GM12874 (cell line): ENCODE measurements around the gene COX11.

Experiments
- TF ChIP-seq, protein P1 (sequence below): IDR thresholded peaks from 2 replicates; pipeline ENCODE4 v1.5.1; 2011; ENCODE audit warnings: low read depth, mild to moderate bottlenecking, control low read depth, low read length, moderate library complexity; ENCODE audit not compliant: insufficient read depth

The COX11 gene

DNA sequence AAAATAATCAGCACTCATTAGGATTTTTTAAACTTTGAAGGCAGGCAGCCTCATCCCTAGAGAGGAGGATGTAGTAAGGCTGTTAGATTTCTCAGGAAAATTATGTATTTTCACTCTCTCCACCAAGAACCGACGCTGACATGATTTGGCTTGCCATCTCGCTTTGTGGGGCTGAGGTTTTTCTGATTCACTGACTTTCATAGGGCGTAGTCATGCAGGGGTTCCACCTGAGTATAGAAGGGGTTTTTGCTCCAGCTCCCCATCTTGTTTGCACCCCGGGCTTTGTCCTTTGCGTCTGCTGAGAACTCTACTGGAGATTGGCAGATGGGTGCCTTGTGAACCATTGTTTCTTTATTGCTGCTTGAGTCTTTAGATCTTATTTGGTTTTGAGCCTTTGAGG, 47.6 kb downstream of the COX11 start:
- TF ChIP-seq, protein P1, sequence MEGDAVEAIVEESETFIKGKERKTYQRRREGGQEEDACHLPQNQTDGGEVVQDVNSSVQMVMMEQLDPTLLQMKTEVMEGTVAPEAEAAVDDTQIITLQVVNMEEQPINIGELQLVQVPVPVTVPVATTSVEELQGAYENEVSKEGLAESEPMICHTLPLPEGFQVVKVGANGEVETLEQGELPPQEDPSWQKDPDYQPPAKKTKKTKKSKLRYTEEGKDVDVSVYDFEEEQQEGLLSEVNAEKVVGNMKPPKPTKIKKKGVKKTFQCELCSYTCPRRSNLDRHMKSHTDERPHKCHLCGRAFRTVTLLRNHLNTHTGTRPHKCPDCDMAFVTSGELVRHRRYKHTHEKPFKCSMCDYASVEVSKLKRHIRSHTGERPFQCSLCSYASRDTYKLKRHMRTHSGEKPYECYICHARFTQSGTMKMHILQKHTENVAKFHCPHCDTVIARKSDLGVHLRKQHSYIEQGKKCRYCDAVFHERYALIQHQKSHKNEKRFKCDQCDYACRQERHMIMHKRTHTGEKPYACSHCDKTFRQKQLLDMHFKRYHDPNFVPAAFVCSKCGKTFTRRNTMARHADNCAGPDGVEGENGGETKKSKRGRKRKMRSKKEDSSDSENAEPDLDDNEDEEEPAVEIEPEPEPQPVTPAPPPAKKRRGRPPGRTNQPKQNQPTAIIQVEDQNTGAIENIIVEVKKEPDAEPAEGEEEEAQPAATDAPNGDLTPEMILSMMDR = no peak

DNA sequence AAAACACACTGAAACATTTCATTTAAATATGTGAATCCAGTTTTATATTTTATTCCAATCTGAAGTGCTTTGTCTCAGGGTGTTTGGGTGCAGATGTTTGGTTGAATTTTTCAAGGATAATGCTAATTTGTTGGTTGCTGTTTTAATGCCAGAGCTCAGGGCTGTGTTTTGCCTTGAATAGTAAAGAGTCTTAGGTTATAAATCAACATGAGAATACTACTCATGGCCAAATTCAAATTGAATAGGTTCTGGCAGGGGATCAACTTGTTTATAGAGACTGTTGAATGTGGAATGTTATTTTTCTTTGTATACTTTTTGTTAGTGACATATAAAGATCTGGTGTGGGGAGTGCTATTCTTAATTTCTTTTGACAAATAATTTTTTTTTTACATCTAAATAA, 49.0 kb downstream of the COX11 start:
- TF ChIP-seq, protein P1 = no peak

DNA sequence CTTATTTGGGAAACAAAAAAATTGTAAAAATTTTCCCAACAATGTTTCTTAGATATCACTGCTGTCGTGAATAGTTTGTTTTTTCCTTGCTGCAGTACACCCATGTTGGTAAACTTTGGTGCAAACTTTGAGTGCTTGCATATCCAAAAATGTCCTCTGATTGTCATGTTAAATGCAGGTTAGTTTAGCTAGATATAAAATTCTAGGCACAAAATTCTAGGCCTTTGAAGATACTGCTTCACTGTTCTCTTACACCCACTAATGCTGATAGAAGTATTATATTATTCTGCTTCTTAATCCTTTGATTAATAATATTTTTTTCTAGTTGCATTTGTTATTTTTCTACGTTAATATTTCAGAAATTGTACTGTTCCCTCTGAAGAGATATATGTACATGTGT, 51.7 kb downstream of the COX11 start:
- TF ChIP-seq, protein P1 = no peak
